Measurements from ENCODE around the gene LRRC47.

Gene LRRC47

DNA sequence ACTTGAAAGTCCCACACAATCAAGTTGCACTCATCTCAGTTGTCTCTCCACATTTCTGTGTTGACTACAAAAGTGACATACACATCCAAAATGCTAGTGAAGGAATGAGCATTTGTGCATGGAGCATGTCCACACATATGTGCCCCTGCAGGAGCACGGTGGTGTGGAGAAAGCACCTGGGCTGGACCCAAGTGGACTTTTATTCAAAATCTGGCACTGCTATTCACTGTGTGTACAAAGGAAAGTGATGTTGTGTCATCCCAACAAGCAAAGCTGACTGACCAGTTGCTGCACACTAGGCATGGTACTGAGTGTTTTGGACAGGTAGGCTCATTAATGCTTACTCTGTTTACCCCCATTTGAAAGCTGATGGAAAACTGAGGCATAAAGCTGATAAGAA is 41.4 kb upstream of the LRRC47 start:
- Histone ChIP-seq H3K27me3 (ENCODE audit: insufficient read depth, low read length) (no peaks in the 10 kb centered on the region), H4K8ac (ENCODE audit: low read depth, low read length) (no peak overlapping the region), H3K4me2 (ENCODE audit: low read length) (no peak overlapping the region), H3K23ac (ENCODE audit: low read length) (no peak overlapping the region), H3K4ac (ENCODE audit: low read depth, low read length) (no peak overlapping the region), H3K18ac (ENCODE audit: low read length) (no peak overlapping the region), H2BK5ac (ENCODE audit: low read depth, low read length, poor library complexity) (no peak overlapping the region), H2BK12ac (ENCODE audit: low read length) (no peak overlapping the region), H4K12ac (ENCODE audit: low read depth, low read length) (no peak overlapping the region), H3K4me3 (ENCODE audit: low read depth, low read length) (no peak overlapping the region), H3K9me3 (ENCODE audit: insufficient read depth, low read depth, low read length) (peaks cover 4% of the 10 kb centered on the region), H3K79me2 (ENCODE audit: control insufficient read depth, insufficient read depth, low read length, poor library complexity) (no peaks in the 10 kb centered on the region), H2BK120ac (ENCODE audit: insufficient read depth, low read length, poor library complexity) (no peak overlapping the region), H2AFZ (ENCODE audit: insufficient read depth, low read length, poor library complexity) (no peak overlapping the region), H3K4me1 (ENCODE audit: control insufficient read depth in 1 of 2, insufficient read depth in 2 of 2, low read length in 2 of 2) (no peaks in the 10 kb centered on the region), H4K91ac (ENCODE audit: low read depth, low read length) (no peak overlapping the region), H3K14ac (ENCODE audit: low read length) (no peak overlapping the region), H3K79me1 (ENCODE audit: low read length) (no peaks in the 10 kb centered on the region), H3K9ac (ENCODE audit: low read length) (no peak overlapping the region), H3K27ac (ENCODE audit: low read depth, low read length) (no peak overlapping the region), H3K36me3 (ENCODE audit: control insufficient read depth in 1 of 2, insufficient read depth in 2 of 2, low read length in 2 of 2) (peaks cover 36 to 49% of the 10 kb centered on the region in 2 experiments), H2AK5ac (ENCODE audit: low read length) (no peak overlapping the region)
- WGBS (ENCODE audit: extremely low coverage, insufficient coverage, insufficient read length): no CpG with 5 or more reads among the region's 1 CpG
- no peak for DNase-seq

DNA sequence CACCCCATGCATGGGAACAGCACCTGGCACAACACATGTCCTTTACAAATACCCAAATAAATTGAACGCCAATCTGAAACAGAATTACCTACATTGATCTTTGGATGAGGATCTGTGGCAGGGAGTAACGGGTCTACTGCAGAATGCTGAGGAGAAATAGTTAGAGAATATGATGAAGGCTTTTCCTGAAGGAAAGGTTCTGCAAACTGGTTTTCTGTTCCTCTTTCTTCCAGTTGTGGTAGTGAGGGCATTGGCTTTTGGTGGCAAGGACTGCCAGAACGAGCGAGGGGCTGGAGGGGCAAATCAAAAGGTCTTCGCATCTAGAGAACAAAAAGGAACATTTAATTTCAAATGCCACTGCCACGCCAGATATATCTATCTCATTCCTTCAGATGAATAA is 40.9 kb upstream of the LRRC47 start:
- Histone ChIP-seq H3K9me3 (ENCODE audit: insufficient read depth, low read depth, low read length) (peaks cover 4% of the 10 kb centered on the region), H2AFZ (ENCODE audit: insufficient read depth, low read length, poor library complexity) (no peak overlapping the region), H2BK12ac (ENCODE audit: low read length) (no peak overlapping the region), H3K4me2 (ENCODE audit: low read length) (no peak overlapping the region), H3K79me1 (ENCODE audit: low read length) (no peaks in the 10 kb centered on the region), H3K14ac (ENCODE audit: low read length) (no peak overlapping the region), H3K9ac (ENCODE audit: low read length) (no peak overlapping the region), H3K27me3 (ENCODE audit: insufficient read depth, low read length) (no peaks in the 10 kb centered on the region), H2BK120ac (ENCODE audit: insufficient read depth, low read length, poor library complexity) (no peak overlapping the region), H2AK5ac (ENCODE audit: low read length) (no peak overlapping the region), H3K4me1 (ENCODE audit: control insufficient read depth in 1 of 2, insufficient read depth in 2 of 2, low read length in 2 of 2) (no peaks in the 10 kb centered on the region), H3K4ac (ENCODE audit: low read depth, low read length) (no peak overlapping the region), H3K18ac (ENCODE audit: low read length) (no peak overlapping the region), H3K4me3 (ENCODE audit: low read depth, low read length) (no peak overlapping the region), H3K23ac (ENCODE audit: low read length) (no peak overlapping the region), H2BK5ac (ENCODE audit: low read depth, low read length, poor library complexity) (no peak overlapping the region), H4K91ac (ENCODE audit: low read depth, low read length) (no peak overlapping the region), H3K36me3 (ENCODE audit: control insufficient read depth in 1 of 2, insufficient read depth in 2 of 2, low read length in 2 of 2) (peaks cover 36 to 50% of the 10 kb centered on the region in 2 experiments), H3K79me2 (ENCODE audit: control insufficient read depth, insufficient read depth, low read length, poor library complexity) (no peaks in the 10 kb centered on the region), H3K27ac (ENCODE audit: low read depth, low read length) (no peak overlapping the region), H4K8ac (ENCODE audit: low read depth, low read length) (no peak overlapping the region), H4K12ac (ENCODE audit: low read depth, low read length) (no peak overlapping the region)
- WGBS (ENCODE audit: extremely low coverage, insufficient coverage, insufficient read length): no CpG with 5 or more reads among the region's 6 CpGs
- no peak for DNase-seq

GRCh38 chr1:3836421-3836820 is 40.1 kb upstream of the LRRC47 start:
- H4K8ac ChIP-seq (ENCODE audit: low read depth, low read length): no peak overlapping the region
- H2AK5ac ChIP-seq (ENCODE audit: low read length): no peak overlapping the region
- H2BK5ac ChIP-seq (ENCODE audit: low read depth, low read length, poor library complexity): no peak overlapping the region
- no peak overlapping the region for H4K91ac ChIP-seq (ENCODE audit: low read depth, low read length)
- H3K4me3 ChIP-seq (ENCODE audit: low read depth, low read length): no peak overlapping the region
- no CpG with 5 or more reads among the region's 11 CpGs for WGBS (ENCODE audit: extremely low coverage, insufficient coverage, insufficient read length)
- H3K27ac ChIP-seq (ENCODE audit: low read depth, low read length): no peak overlapping the region
- H3K14ac ChIP-seq (ENCODE audit: low read length): no peak overlapping the region
- H3K23ac ChIP-seq (ENCODE audit: low read length): no peak overlapping the region
- H4K12ac ChIP-seq (ENCODE audit: low read depth, low read length): no peak overlapping the region
- H2AFZ ChIP-seq (ENCODE audit: insufficient read depth, low read length, poor library complexity): no peak overlapping the region
- peaks cover 35 to 51% of the 10 kb centered on the region in 2 experiments for H3K36me3 ChIP-seq (ENCODE audit: control insufficient read depth in 1 of 2, insufficient read depth in 2 of 2, low read length in 2 of 2)
- H2BK12ac ChIP-seq (ENCODE audit: low read length): no peak overlapping the region
- H2BK120ac ChIP-seq (ENCODE audit: insufficient read depth, low read length, poor library complexity): no peak overlapping the region
- H3K18ac ChIP-seq (ENCODE audit: low read length): no peak overlapping the region
- H3K4me1 ChIP-seq (ENCODE audit: control insufficient read depth in 1 of 2, insufficient read depth in 2 of 2, low read length in 2 of 2): no peaks in the 10 kb centered on the region
- peaks cover 4% of the 10 kb centered on the region for H3K9me3 ChIP-seq (ENCODE audit: insufficient read depth, low read depth, low read length)
- H3K9ac ChIP-seq (ENCODE audit: low read length): no peak overlapping the region
- H3K79me2 ChIP-seq (ENCODE audit: control insufficient read depth, insufficient read depth, low read length, poor library complexity): no peaks in the 10 kb centered on the region
- H3K79me1 ChIP-seq (ENCODE audit: low read length): no peaks in the 10 kb centered on the region
- H3K4ac ChIP-seq (ENCODE audit: low read depth, low read length): no peak overlapping the region
- H3K4me2 ChIP-seq (ENCODE audit: low read length): no peak overlapping the region
- no peaks in the 10 kb centered on the region for H3K27me3 ChIP-seq (ENCODE audit: insufficient read depth, low read length)
- no peak for DNase-seq

GRCh38 chr1:3834701-3835100 is 38.4 kb upstream of the LRRC47 start:
- Histone ChIP-seq H3K79me1 (ENCODE audit: low read length) (no peaks in the 10 kb centered on the region), H3K14ac (ENCODE audit: low read length) (no peak overlapping the region), H3K36me3 (ENCODE audit: control insufficient read depth in 1 of 2, insufficient read depth in 2 of 2, low read length in 2 of 2) (peaks cover 37 to 53% of the 10 kb centered on the region in 2 experiments), H3K9ac (ENCODE audit: low read length) (no peak overlapping the region), H4K8ac (ENCODE audit: low read depth, low read length) (no peak overlapping the region), H4K91ac (ENCODE audit: low read depth, low read length) (no peak overlapping the region), H2BK5ac (ENCODE audit: low read depth, low read length, poor library complexity) (no peak overlapping the region), H3K27me3 (ENCODE audit: insufficient read depth, low read length) (no peaks in the 10 kb centered on the region), H2AK5ac (ENCODE audit: low read length) (no peak overlapping the region), H3K4me1 (ENCODE audit: control insufficient read depth in 1 of 2, insufficient read depth in 2 of 2, low read length in 2 of 2) (no peaks in the 10 kb centered on the region), H3K4me2 (ENCODE audit: low read length) (no peak overlapping the region), H3K9me3 (ENCODE audit: insufficient read depth, low read depth, low read length) (peaks cover 4% of the 10 kb centered on the region), H3K23ac (ENCODE audit: low read length) (no peak overlapping the region), H4K12ac (ENCODE audit: low read depth, low read length) (no peak overlapping the region), H3K18ac (ENCODE audit: low read length) (no peak overlapping the region), H3K27ac (ENCODE audit: low read depth, low read length) (no peak overlapping the region), H2BK120ac (ENCODE audit: insufficient read depth, low read length, poor library complexity) (no peak overlapping the region), H2BK12ac (ENCODE audit: low read length) (no peak overlapping the region), H3K4ac (ENCODE audit: low read depth, low read length) (no peak overlapping the region), H2AFZ (ENCODE audit: insufficient read depth, low read length, poor library complexity) (no peak overlapping the region), H3K4me3 (ENCODE audit: low read depth, low read length) (no peak overlapping the region), H3K79me2 (ENCODE audit: control insufficient read depth, insufficient read depth, low read length, poor library complexity) (no peaks in the 10 kb centered on the region)
- WGBS (ENCODE audit: extremely low coverage, insufficient coverage, insufficient read length): no CpG with 5 or more reads among the region's 10 CpGs
- no peak for DNase-seq

Measured in trophoblast cell (in vitro differentiated cells and primary cell).